Sciatic nerve (tissue), 2 donors: ENCODE measurements around the gene FRG1. TPM values are rescaled to one million over a fixed set of nuclear protein-coding genes. Genes with fewer than 3 reads are reported as not detected.
"Not testable (repeated sequence)": the region's sequence is repeated elsewhere in the genome, so short reads cannot be mapped to it uniquely, and the experiment has no call there.

Source experiments
- ATAC-seq: fragments of 200-7000 bp; cut with Tn5 transposase; one replicate; pipeline ENCODE4 v1.9.1; 2020; ENCODE audit warnings: mild to moderate bottlenecking, moderate library complexity
- DNase-seq: peaks from one replicate; pipeline ENCODE4 v3.0.0-alpha.2; 2020; ENCODE audit warnings: low spot score
- intact Hi-C: fragments of 100-400 bp; cut with DNase I; formaldehyde crosslinking; loops from one replicate; pipeline ENCODE4 v1.14.2; 2022
- total RNA-seq: library from RNA; stranded (reverse); fragmentation: NEBNext Ultra II Directional; extraction: Animal tissue kit (Norgen Biotek cat#: 25700); gene quantifications from one replicate; pipeline ENCODE4 v1.2.1, GENCODE V29; 2021
- donor health status: DM: no; HTN: no; CAD: no.
- donor health status: DM: no; HTN: no; CAD: no.

Gene FRG1
- total RNA-seq, 1 donor from 2014 or later: 53.9 TPM

GRCh38 chr4:189981970-189982369, 41.3 kb downstream of the FRG1 start:
- no peak for DNase-seq
- ATAC-seq: no peak
- intact Hi-C loops: no loop called here

GRCh38 chr4:189983916-189984526, 43.3 kb downstream of the FRG1 start:
- intact Hi-C loops, ATAC-seq, DNase-seq: not testable (repeated sequence)

GRCh38 chr4:189984661-189985060, 44.0 kb downstream of the FRG1 start:
- DNase-seq, intact Hi-C loops, ATAC-seq: not testable (repeated sequence)

GRCh38 chr4:189985651-189986243, 45.1 kb downstream of the FRG1 start:
- intact Hi-C loops, ATAC-seq, DNase-seq: not testable (repeated sequence)

GRCh38 chr4:189988877-189989431, 48.3 kb downstream of the FRG1 start:
- ATAC-seq: no peak
- no peak for DNase-seq
- intact Hi-C loops: no loop called here

GRCh38 chr4:189989941-189990340, 49.3 kb downstream of the FRG1 start:
- DNase-seq, ATAC-seq: not testable (repeated sequence)

More at GRCh38 chr4:189989941-189990340, 49.3 kb downstream of the FRG1 start:
- intact Hi-C loops: not testable (repeated sequence)

Other genes with a start within 250 kb of the FRG1 start
- gene FRG2, start 86.4 kb downstream of the FRG1 start, total RNA-seq: not detected
- gene DBET, start 123.6 kb downstream of the FRG1 start, total RNA-seq: not detected
- not detected for gene DUX4, start 232.9 kb downstream of the FRG1 start, total RNA-seq